ENCODE results near the gene RCAN2. TPM values are rescaled to one million over a fixed set of nuclear protein-coding genes. Genes with fewer than 3 reads are reported as not detected.

The RCAN2 gene
- total and polyA plus RNA-seq, 11 donors = 86.4 to 331 (median 311) TPM

- Histone ChIP-seq H3K4me3 (no peak overlapping the region), H3K36me3 (peaks cover 0 to 19% (median 2%) of the 10 kb centered on the region in 9 donors), H3K27me3 (no peaks in the 10 kb centered on the region), H3K4me1 (peaks cover 0 to 68% (median 27%) of the 10 kb centered on the region in 12 donors), H3K27ac (peak overlapping the region in 4 of 12 donors; percentile 28 to 67 (median 54)), H3K9me3 (peaks cover 0 to 23% (median 0%) of the 10 kb centered on the region in 12 donors)
- no peak for TF ChIP-seq POLR2A (IDR thresholded peaks at IDR 0.05)
- no peak for TF ChIP-seq CTCF (IDR thresholded peaks at IDR 0.05)
- intact Hi-C loops (cut with DNase I) = no loop called here
- DNase-seq (no peak), ATAC-seq (no peak)
- 31 to 48% (median 42%) methylated on average over 4 of the region's 4 CpGs for WGBS, 4 donors
Observed at GRCh38 chr6:46453216-46453615, 38.0 kb downstream of the RCAN2 start.

DNA sequence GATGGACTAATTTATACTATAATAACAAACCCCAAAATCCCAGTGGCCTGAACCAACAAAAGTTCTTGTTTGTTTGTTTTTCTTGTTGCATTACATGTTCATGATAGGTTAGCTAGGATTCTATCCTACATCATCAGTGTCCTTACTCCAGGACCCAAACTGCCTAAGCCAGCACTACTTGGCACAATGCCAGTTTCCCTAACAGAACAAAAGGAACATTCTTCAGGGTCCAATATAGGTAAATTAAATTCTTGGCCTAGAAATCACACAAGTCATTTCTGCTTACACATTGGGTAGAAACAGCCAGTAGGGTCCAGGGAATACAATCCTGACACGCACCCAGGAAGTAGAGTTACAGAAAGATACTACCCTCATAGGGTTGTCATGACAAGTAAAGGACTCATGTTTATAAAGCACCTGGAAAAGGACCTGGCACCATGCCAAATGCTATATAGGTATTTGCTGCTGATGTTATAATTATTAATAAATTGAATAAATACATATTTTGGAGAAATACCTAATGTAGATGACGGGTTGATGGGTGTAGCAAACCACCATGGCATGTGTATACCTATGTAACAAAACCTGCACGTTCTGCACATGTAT lies 38.8 kb downstream of the RCAN2 start:
- no peak for DNase-seq
- TF ChIP-seq POLR2A (IDR thresholded peaks at IDR 0.05) = no peak
- no peak for TF ChIP-seq CTCF (IDR thresholded peaks at IDR 0.05)
- H3K4me1 ChIP-seq = peaks cover 0 to 62% (median 27%) of the 10 kb centered on the region in 12 donors
- H3K27me3 ChIP-seq = no peaks in the 10 kb centered on the region
- H3K4me3 ChIP-seq = no peak overlapping the region
- H3K27ac ChIP-seq = peak overlapping the region in 2 of 12 donors; percentile 6 to 67
- peaks cover 0 to 19% (median 2%) of the 10 kb centered on the region in 9 donors for H3K36me3 ChIP-seq
- 78 to 94% (median 93%) methylated on average over 3 of the region's 3 CpGs for WGBS, 4 donors
- ATAC-seq = peak in 2 of 4 donors; percentile 29 to 30
- peaks cover 0 to 23% (median 0%) of the 10 kb centered on the region in 12 donors for H3K9me3 ChIP-seq
- intact Hi-C loops (cut with DNase I) = no loop called here

- ATAC-seq = no peak
- intact Hi-C loops (cut with DNase I) = no loop called here
- Histone ChIP-seq H3K4me3 (no peak overlapping the region), H3K36me3 (peaks cover 0 to 14% (median 2%) of the 10 kb centered on the region in 9 donors), H3K27me3 (no peaks in the 10 kb centered on the region), H3K9me3 (peaks cover 0 to 31% (median 1%) of the 10 kb centered on the region in 12 donors), H3K27ac (no peak overlapping the region), H3K4me1 (peaks cover 0 to 55% (median 25%) of the 10 kb centered on the region in 12 donors)
- WGBS, 4 donors = 52 to 61% (median 55%) methylated on average over 4 of the region's 4 CpGs
- DNase-seq = no peak
- no peak for TF ChIP-seq POLR2A (IDR thresholded peaks at IDR 0.05)
- no peak for TF ChIP-seq CTCF (IDR thresholded peaks at IDR 0.05)
Observed at GRCh38 chr6:46451343-46451742, 39.9 kb downstream of the RCAN2 start.

GRCh38 chr6:46444772-46445454 lies 46.3 kb downstream of the RCAN2 start:
- H3K36me3 ChIP-seq = peaks cover 0 to 3% (median 0%) of the 10 kb centered on the region in 9 donors
- H3K9me3 ChIP-seq = peaks cover 0 to 38% (median 10%) of the 10 kb centered on the region in 12 donors
- ATAC-seq (peak in 3 of 4 donors; percentile 11 to 53 (median 11)), DNase-seq (no peak)
- TF ChIP-seq CTCF (IDR thresholded peaks at IDR 0.05) (no peak), POLR2A (IDR thresholded peaks at IDR 0.05) (no peak)
- peaks cover 0 to 35% (median 24%) of the 10 kb centered on the region in 12 donors for H3K4me1 ChIP-seq
- H3K27me3 ChIP-seq = no peaks in the 10 kb centered on the region
- intact Hi-C loops (cut with DNase I) = no loop called here
- 75 to 100% (median 95%) methylated on average over 3 of the region's 3 CpGs for WGBS, 4 donors
- no peak overlapping the region for H3K4me3 ChIP-seq
- H3K27ac ChIP-seq = peak overlapping the region in 4 of 12 donors; percentile 8 to 90 (median 63)

All from heart left ventricle (tissue), 16 donors.